ENCODE measurements around the gene SVIL. TPM values are rescaled to one million over a fixed set of nuclear protein-coding genes. Genes with fewer than 3 reads are reported as not detected.
"Not testable (repeated sequence)": the region's sequence is repeated elsewhere in the genome, so short reads cannot be mapped to it uniquely, and the experiment has no call there.

SVIL gene
- total and polyA plus RNA-seq, 7 donors, result 8.3 to 1,443 (median 637) TPM

- no peaks in the 10 kb centered on the region for H3K27me3 ChIP-seq
- no peaks in the 10 kb centered on the region for H3K36me3 ChIP-seq
- H3K9me3 ChIP-seq, result peaks cover 0 to 9% (median 0%) of the 10 kb centered on the region in 4 donors
- TF ChIP-seq EP300 (IDR thresholded peaks at IDR 0.05), result no peak
- TF ChIP-seq POLR2A (IDR thresholded peaks at IDR 0.05), result no peak
- TF ChIP-seq CTCF (IDR thresholded peaks at IDR 0.05), result no peak
- no peak for TF ChIP-seq POLR2AphosphoS5 (IDR thresholded peaks at IDR 0.05)
- peaks cover 0 to 19% (median 4%) of the 10 kb centered on the region in 4 donors for H3K4me1 ChIP-seq
- WGBS, 2 donors, result 96 to 98% methylated on average over 2 of the region's 2 CpGs
- intact Hi-C loops (cut with DNase I), result loop anchor here (10.0 kb wide), 1 partner anchor 776 kb away; no protein-coding TSS in a partner anchor
- H3K27ac ChIP-seq, result no peak overlapping the region
- DNase-seq, result no peak
- H3K4me3 ChIP-seq, result no peak overlapping the region
Measured at GRCh38 chr10:29440981-29441380, 193.8 kb downstream of the SVIL start.

DNA sequence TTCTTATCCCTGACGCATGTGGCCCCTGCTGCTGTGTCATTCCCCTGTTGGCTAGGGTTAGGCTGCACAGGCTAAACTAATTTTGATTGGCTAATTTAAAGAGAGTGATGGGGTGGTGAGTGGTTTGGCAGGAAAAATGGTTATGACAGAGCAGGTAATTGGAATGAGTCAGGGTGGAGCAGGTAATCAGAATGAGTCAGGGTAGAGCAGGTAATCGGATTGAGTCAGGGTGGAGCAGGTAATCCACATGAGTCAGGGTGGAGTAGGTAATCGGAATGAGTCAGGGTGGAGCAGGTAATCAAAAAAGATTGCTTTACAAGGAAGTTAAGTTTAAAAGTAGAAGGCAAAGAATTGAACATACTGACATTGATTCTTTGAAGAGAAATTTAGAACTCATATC lies 195.8 kb downstream of the SVIL start:
- H3K9me3 ChIP-seq; DNase-seq; H3K36me3 ChIP-seq; H3K27ac ChIP-seq; H3K4me3 ChIP-seq; intact Hi-C loops (cut with DNase I); H3K27me3 ChIP-seq: not testable (repeated sequence)
- peaks cover 0 to 30% (median 7%) of the 10 kb centered on the region in 4 donors for H3K4me1 ChIP-seq
- 43 to 86% methylated on average over 3 of the region's 3 CpGs for WGBS, 2 donors

DNA sequence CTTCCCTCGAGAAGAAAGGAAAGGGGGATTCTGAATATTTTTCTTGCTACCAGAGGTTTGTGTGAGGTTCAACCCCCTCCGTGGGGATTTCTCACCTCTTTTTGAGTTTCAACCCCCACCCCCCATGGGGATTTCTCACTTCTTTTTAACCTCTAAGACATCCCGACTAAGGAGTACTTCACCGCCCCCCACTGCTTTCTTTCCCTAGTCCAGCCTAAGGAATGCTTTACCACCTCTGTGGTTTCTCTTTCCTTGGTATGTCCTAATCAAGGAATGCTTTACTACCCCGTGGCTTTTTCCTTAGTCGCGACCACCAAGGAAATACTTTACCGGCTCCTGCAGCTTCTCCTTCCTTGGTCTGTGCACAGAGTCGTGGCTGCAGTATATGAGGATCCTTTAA lies 196.5 kb downstream of the SVIL start:
- Histone ChIP-seq H3K4me3 (no peak overlapping the region), H3K27ac (no peak overlapping the region), H3K36me3 (no peaks in the 10 kb centered on the region), H3K4me1 (peaks cover 0 to 30% (median 7%) of the 10 kb centered on the region in 4 donors), H3K9me3 (peaks cover 0 to 9% (median 0%) of the 10 kb centered on the region in 4 donors), H3K27me3 (no peaks in the 10 kb centered on the region)
- intact Hi-C loops (cut with DNase I), result no loop called here
- no peak for TF ChIP-seq CTCF (IDR thresholded peaks at IDR 0.05)
- TF ChIP-seq POLR2AphosphoS5 (IDR thresholded peaks at IDR 0.05), result no peak
- TF ChIP-seq EP300 (IDR thresholded peaks at IDR 0.05), result no peak
- no peak for TF ChIP-seq POLR2A (IDR thresholded peaks at IDR 0.05)
- WGBS, 2 donors, result 92 to 94% methylated on average over 9 of the region's 9 CpGs
- DNase-seq, result no peak

DNA sequence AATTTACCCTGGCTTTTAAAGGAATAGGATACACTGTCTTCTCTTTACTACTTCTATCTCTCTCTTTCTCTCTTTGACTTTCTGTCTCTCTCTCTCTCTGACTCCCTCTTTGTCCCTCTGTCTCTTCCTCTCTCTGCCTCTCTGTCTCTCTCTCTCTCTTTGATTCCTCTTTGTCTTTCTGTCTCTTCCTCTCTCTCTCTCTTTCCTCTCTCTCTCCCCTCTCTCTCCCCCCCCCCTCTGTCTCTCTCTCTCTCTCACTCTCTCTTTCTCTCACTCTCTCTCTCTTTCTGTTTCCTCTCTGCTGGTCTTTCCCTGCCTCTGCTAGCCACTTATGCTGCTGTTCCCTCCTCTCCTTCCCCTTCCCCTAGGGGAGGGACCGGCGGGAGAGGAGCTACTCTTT lies 196.9 kb downstream of the SVIL start:
- TF ChIP-seq POLR2A (IDR thresholded peaks at IDR 0.05) (no peak), POLR2AphosphoS5 (IDR thresholded peaks at IDR 0.05) (no peak), CTCF (IDR thresholded peaks at IDR 0.05) (no peak), EP300 (IDR thresholded peaks at IDR 0.05) (no peak)
- DNase-seq, result no peak
- peaks cover 0 to 9% (median 0%) of the 10 kb centered on the region in 4 donors for H3K9me3 ChIP-seq
- intact Hi-C loops (cut with DNase I), result no loop called here
- peaks cover 0 to 30% (median 7%) of the 10 kb centered on the region in 4 donors for H3K4me1 ChIP-seq
- H3K4me3 ChIP-seq, result no peak overlapping the region
- 96% methylated on average over 2 of the region's 2 CpGs for WGBS, 2 donors
- no peaks in the 10 kb centered on the region for H3K36me3 ChIP-seq
- no peaks in the 10 kb centered on the region for H3K27me3 ChIP-seq
- H3K27ac ChIP-seq, result no peak overlapping the region

GRCh38 chr10:29435809-29436501 lies 198.8 kb downstream of the SVIL start:
- TF ChIP-seq POLR2AphosphoS5 (IDR thresholded peaks at IDR 0.05) (no peak), CTCF (IDR thresholded peaks at IDR 0.05) (no peak), EP300 (IDR thresholded peaks at IDR 0.05) (no peak), POLR2A (IDR thresholded peaks at IDR 0.05) (no peak)
- H3K36me3 ChIP-seq, result no peaks in the 10 kb centered on the region
- no peak overlapping the region for H3K4me3 ChIP-seq
- intact Hi-C loops (cut with DNase I), result no loop called here
- DNase-seq, result no peak
- 83 to 90% methylated on average over 6 of the region's 6 CpGs for WGBS, 2 donors
- peaks cover 0 to 30% (median 7%) of the 10 kb centered on the region in 4 donors for H3K4me1 ChIP-seq
- no peaks in the 10 kb centered on the region for H3K27me3 ChIP-seq
- H3K27ac ChIP-seq, result peak overlapping the region in 1 of 4 donors; percentile 24
- peaks cover 0 to 9% (median 0%) of the 10 kb centered on the region in 4 donors for H3K9me3 ChIP-seq
